HCT116 (cell line): ENCODE results near the gene TSPAN5.

Experiments
- CEBPB ChIP-seq: IDR thresholded peaks from 2 replicates; pipeline ENCODE4 v1.6.1; 2012; ENCODE audit warnings: low read depth
- CTCF ChIP-seq, 3 experiments: fragments of 200-600 bp in 1 of 3; sonication (generic) in 1 of 3; IDR thresholded peaks in 2 of 3; conservative IDR thresholded peaks in 1 of 3; 2 replicates each; pipeline ENCODE4 v1.5.1; 2012 to 2017; ENCODE audit warnings: low read depth in 2 of 3, low read length in 2 of 3, antibody characterized with exemption in 1 of 3, borderline replicate concordance in 1 of 3, control low read depth in 1 of 3, mild to moderate bottlenecking in 1 of 3, mixed read lengths in 1 of 3, mixed run types in 1 of 3, moderate library complexity in 1 of 3; ENCODE audit not compliant: insufficient read depth in 1 of 3
- EGR1 ChIP-seq: IDR thresholded peaks from 2 replicates; pipeline ENCODE4 v1.6.1; 2012; ENCODE audit warnings: low read depth
- EZH2 ChIP-seq: fragments of 200-600 bp; sonication (generic); IDR thresholded peaks from 2 replicates; pipeline ENCODE4 v1.6.1; 2017; ENCODE audit warnings: antibody characterized with exemption, mixed run types
- EZH2phosphoT487 ChIP-seq: fragments of 200-600 bp; IDR thresholded peaks from 2 replicates; pipeline ENCODE4 v1.6.1; 2018; ENCODE audit warnings: antibody characterized with exemption, borderline replicate concordance
- MAX ChIP-seq: IDR thresholded peaks from 2 replicates; pipeline ENCODE4 v1.6.1; 2012
- POLR2A ChIP-seq: IDR thresholded peaks from 2 replicates; pipeline ENCODE4 v1.7.0; 2011; ENCODE audit warnings: borderline replicate concordance; ENCODE audit not compliant: insufficient read depth, insufficient read length; ENCODE audit errors: extremely low read depth
- POLR2AphosphoS5 ChIP-seq: IDR thresholded peaks from 2 replicates; pipeline ENCODE4 v1.6.1; 2011; ENCODE audit warnings: mild to moderate bottlenecking, low read depth, low read length, moderate library complexity
- RAD21 ChIP-seq: IDR thresholded peaks from 2 replicates; pipeline ENCODE4 v1.6.1; 2012; ENCODE audit warnings: low read depth, mild to moderate bottlenecking
- REST ChIP-seq: IDR thresholded peaks from 2 replicates; pipeline ENCODE4 v1.6.1; 2012; ENCODE audit warnings: low read depth
- SP1 ChIP-seq: IDR thresholded peaks from 2 replicates; pipeline ENCODE4 v1.6.1; 2012; ENCODE audit warnings: low read depth
- TCF7L2 ChIP-seq: IDR thresholded peaks from 2 replicates; pipeline ENCODE4 v1.7.0; 2011; ENCODE audit warnings: borderline replicate concordance, inconsistent platforms; ENCODE audit not compliant: insufficient read depth, insufficient read length; ENCODE audit errors: extremely low read depth
- YY1 ChIP-seq: IDR thresholded peaks from 2 replicates; pipeline ENCODE4 v1.6.1; 2011; ENCODE audit warnings: low read length, low read depth, moderate library complexity, mild to moderate bottlenecking; ENCODE audit not compliant: insufficient replicate concordance; ENCODE audit errors: extremely low read depth

GRCh38 chr4:98656443-98656842 lies 2.0 kb downstream of the TSPAN5 start:
- TF ChIP-seq EZH2 (no peak), RAD21 (no peak), POLR2A (no peak), CTCF (IDR thresholded peaks at IDR 0.05 in 2 of 3, conservative IDR thresholded peaks at IDR 0.05 in 1 of 3; ENCODE audit: borderline replicate concordance in 1 of 3, insufficient read depth in 1 of 3, low read depth in 2 of 3, low read length in 2 of 3) (no peak), SP1 (no peak), YY1 (no peak), MAX (no peak), CEBPB (no peak), REST (no peak), POLR2AphosphoS5 (no peak), EGR1 (no peak), EZH2phosphoT487 (no peak), TCF7L2 (no peak)
